ENCODE measurements around the gene UGT1A7.
"Not testable (repeated sequence)": the region's sequence is repeated elsewhere in the genome, so short reads cannot be mapped to it uniquely, and the experiment has no call there.

The UGT1A7 gene

DNA sequence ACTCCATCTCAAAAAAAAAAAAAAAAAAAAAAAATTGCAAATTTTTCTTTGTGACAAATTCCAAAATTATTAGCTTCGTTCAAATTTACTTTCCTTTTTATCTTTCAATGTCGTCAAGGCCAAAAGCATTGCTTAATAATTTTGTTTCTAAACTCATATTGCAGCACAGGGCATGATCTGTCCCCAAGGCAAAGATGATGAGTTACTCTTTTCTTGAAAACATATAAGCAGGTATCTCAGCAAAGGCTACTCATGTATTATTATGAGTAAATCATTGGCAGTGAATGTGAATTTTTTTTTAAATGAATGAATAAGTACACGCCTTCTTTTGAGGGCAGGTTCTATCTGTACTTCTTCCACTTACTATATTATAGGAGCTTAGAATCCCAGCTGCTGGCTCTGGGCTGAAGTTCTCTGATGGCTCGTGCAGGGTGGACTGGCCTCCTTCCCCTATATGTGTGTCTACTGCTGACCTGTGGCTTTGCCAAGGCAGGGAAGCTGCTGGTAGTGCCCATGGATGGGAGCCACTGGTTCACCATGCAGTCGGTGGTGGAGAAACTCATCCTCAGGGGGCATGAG is at the start of gene UGT1A7:
Gene UGT1A7 (plus strand): TSS at position 381 of the 579 bp plus-strand sequence. CDS start 37 bp downstream, at position 418.
- no peak for DNase-seq

DNA sequence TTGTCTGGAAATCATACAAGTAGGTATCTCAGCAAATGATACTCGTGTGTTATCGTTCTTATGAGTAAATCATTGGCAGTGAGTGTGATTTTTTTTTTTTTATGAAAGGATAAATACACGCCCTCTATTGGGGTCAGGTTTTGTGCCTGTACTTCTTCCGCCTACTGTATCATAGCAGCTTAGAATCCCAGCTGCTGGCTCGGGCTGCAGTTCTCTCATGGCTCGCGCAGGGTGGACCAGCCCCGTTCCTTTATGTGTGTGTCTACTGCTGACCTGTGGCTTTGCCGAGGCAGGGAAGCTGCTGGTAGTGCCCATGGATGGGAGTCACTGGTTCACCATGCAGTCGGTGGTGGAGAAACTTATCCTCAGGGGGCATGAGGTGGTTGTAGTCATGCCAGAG is 45.4 kb upstream of the UGT1A7 start, which contains the start of gene UGT1A10:
Gene UGT1A10 (plus strand): TSS at position 143 of the 400 bp plus-strand sequence. CDS start 75 bp downstream, at position 218.
- DNase-seq, result not testable (repeated sequence)

DNA sequence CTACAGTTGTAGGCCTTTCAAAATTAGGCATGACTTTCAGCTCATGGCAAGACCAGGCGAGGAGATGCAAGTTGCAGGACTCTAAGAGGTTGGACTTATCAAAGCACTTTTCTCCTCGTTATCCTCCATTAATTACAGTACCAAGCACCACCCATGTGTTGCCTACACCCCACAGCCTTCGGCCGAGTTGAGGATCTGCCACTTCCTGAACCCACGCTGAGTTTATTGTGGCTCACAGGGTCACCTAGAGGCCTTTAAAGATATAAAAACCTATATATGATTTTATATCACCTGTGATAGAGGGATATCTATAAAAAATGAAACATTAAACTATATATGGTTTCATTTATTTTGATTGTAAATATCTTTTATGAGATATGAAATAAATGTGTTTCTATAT is 42.9 kb upstream of the UGT1A7 start:
- DNase-seq, result no peak

DNA sequence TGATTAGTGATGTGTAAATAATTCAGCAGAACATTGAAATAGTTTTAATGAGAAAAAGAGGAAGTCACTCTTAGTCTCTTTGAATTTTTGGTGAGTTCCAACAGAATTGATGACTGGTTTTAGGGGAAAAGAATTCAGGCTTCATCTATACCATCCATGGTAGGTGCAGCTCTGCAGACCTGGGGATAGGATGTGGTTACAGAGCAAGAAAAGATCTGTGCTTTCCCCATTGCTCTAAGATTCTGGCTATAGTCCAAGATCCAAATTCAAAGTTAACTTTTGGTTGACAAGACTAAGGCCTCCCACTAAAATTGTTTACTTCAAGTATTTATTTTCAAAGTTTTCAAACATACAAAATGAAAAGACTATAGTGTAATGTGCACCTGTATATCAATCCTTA is 41.8 kb upstream of the UGT1A7 start:
- DNase-seq, result no peak

DNA sequence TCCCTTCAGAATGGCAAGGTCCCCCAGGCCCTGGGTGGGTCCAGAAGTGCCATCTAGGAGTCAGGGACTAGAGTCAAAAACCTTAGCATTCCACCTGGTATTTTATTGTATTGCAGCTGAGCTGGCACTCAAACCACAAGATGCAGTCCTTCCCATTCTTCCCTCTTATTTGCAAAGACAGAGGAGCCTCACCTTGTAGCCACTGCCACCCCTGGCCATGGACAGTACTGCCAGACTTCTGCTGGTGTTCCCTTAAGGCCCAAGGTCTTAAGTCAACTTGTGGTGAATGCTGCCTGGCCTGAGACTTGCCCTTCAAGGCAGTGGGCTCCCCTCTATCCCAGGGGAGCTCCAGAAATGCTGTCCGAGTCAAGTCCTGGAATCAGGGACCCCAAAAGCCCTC is 38.6 kb upstream of the UGT1A7 start:
- DNase-seq, result no peak

DNA sequence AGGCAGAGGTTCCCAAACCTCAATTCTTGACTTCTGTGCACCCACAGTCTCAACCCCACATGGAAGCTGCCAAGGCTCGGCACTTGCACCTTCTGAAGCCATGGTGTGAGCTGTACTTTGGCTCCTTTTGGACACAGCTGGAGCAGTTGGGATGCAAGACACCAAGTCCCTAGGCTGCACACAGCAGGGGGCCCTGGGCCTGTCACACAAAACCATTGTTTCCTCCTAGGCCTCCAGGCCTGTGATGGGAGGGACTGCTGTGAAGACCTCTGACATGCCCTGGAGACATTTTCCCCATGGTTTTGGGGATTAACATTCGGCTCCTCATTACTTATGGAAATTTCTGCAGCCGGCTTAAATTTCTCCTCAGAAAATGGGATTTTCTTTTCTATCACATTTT is 35.7 kb upstream of the UGT1A7 start:
- not testable (repeated sequence) for DNase-seq

DNA sequence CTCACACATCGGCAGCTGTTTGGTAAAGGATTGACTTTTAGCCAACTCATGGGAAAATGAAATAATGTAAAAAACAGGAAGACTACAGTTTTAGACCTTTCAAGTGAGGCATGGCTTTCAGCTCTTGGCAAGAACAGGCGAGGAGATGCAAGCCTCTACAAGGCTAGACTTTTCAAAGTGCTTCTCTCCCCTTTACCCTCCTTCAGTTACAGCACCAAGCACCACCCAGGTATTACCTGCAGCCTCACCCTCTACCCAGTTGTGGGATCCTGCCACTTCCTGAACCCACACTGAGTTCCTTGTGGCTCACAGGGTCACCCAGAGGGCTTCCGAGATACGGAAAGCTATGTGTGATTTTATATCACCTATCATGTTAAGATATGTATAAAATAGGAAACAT is 30.7 kb upstream of the UGT1A7 start:
- no peak for DNase-seq

DNA sequence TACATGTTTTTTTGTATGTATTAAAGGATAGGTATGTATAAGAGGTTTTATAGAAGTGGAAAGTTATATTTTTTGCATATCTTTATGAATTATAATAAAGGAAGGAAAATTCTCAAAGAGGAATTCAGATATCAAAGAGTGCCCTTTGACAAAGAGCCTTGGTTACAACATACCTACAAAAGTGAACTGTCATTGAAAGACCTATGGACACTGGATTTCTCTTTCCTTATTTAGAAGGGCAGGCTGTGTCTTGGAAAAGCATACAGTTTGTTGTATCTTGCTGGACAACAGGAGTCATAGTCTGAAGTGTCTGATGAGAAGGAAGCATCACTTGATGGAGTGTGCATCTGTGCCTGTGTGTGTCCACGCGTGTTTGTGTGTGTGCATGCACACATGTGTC is 30.3 kb upstream of the UGT1A7 start:
- no peak for DNase-seq

DNA sequence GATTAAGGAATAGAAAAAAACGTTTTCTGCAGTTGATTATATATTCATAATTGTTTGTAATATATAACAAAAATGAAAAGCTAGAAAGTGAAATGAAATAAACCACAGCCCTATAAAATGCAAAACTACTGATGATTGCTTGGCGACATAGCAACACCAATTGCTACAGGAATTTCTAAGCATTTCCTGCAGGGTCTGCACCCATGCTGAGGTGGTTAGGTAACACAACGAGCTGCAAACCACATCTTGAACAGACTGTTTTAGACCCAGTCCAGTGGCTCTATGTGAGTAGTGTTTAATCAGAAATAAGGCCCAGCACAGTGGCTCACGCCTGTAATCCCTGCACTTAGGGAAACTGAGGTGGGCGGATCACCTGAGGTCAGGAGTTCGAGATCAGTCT is 27.2 kb upstream of the UGT1A7 start:
- DNase-seq, result no peak

DNA sequence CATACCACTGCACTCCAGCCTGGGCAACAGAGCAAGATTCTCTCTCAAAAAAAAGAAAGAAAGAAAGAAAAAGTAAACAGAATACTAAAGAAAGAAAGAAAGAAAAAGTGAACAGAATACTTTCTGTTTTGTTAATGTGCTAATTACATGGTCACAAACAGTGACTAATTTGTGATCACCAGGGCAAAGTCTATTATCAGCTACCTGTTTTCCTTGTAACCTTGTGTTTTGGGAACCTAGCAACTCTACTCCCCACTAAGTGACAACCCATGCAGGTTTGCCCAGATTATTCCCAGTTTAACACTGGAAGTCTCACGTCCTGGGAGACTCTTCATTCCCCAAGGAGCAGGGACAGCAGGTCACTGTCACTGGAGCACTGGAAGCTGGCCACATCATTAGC is 26.7 kb upstream of the UGT1A7 start:
- DNase-seq, result no peak

DNA sequence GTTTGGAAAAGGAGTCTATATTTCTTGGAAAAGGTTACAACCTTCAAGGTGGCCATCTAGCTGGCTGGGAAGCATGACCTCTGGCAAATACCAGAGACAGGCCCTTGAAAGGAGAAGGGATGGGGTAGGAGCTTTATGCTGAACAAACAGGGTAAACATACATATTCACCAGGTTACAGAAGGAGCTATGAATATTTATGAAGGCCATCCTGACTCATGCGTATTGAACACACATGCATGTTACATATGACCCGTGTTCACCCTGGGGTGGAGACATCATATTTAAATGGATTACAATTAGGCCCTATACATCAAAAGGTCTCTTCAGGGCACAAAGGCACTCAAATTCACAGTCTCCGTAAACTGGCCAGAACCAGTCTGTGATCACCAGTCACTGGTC is 25.8 kb upstream of the UGT1A7 start:
- DNase-seq, result not testable (repeated sequence)

DNA sequence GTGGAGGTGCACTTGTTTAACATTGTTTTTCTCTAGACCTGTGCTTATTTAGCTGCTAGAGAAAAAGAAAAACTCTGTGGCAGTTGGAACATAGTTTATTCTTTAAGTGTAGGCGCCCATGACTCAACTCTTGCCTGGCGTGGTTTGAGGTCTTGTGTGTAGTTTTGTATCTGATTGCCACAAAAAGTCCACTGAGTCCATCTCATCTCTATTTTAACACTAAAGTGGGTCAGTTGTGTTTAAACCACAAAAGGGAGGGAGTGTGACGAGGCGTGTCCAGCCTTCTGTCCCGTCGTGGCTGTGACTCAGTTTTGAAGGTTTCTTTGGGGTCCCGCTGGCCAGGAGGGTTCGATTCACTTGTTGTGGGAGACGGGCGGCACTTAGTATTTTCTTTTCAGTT is 25.3 kb upstream of the UGT1A7 start:
- no peak for DNase-seq

DNA sequence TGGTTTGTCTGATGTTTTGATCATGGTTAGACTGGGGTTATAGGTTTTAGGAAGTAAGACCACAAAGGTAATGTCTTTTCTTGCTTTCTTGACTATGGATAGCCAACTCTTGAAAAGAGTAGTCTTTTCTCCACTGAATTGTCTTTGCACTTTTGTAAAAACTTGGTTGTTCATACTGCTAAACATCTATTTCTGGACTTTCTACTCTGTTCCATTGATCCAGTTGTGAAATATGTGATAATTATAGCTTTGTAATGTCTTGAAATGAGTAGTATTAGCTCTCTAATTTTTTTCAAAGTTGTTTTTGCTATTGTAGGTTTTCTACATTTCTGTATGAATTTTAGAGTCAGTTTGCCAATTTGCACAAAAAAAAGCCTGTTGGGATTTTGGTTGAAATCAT is 23.1 kb upstream of the UGT1A7 start:
- no peak for DNase-seq

DNA sequence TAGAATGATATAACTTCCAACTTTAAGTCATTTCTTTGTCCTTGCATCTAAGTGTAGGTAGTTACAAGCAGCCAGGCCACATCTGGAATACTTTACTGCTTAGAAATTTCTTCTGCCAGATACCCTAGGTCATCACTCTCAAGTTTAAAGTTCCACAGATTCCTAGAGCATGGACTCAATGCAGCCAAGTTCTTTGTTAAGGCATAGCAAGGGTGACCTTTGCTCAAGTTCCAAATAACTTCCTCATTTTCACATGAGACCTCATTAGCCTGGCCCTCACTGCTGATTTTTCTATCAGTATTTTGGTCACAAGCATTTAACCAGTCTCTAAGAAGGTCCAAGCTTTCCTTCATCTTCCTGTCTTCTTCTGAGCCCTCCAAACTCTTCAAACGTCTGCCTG is 17.8 kb upstream of the UGT1A7 start:
- no peak for DNase-seq

DNA sequence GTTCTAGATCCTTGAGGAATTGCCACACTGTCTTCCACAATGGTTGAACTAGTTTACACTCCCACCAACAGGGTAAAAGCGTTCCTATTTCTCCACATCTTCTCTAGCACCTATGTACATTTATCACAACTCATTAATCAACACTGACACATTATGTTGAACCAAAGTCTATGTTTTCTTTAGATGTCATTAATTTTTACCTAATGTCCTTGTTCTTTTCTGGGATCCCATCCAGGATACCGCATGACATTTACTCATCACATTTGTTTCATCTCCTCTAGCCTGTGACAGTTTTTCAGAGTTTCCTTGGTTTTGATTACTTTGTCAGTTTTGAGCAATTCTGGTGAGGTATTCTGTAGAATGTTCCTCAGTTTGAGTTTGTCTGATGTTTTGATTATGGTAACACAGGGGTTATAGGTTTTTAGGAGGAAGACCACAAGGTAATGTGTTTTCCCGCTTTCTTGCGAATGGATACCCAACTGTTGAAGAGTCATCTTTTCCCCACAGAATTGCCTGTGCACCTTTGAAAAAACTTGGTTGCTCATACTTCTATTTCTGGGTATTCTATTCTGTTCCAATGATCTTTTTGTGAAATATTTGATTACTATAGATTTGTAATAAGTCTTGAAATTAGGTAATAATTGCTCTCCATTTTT is 13.0 kb upstream of the UGT1A7 start:
- no peak for DNase-seq

DNA sequence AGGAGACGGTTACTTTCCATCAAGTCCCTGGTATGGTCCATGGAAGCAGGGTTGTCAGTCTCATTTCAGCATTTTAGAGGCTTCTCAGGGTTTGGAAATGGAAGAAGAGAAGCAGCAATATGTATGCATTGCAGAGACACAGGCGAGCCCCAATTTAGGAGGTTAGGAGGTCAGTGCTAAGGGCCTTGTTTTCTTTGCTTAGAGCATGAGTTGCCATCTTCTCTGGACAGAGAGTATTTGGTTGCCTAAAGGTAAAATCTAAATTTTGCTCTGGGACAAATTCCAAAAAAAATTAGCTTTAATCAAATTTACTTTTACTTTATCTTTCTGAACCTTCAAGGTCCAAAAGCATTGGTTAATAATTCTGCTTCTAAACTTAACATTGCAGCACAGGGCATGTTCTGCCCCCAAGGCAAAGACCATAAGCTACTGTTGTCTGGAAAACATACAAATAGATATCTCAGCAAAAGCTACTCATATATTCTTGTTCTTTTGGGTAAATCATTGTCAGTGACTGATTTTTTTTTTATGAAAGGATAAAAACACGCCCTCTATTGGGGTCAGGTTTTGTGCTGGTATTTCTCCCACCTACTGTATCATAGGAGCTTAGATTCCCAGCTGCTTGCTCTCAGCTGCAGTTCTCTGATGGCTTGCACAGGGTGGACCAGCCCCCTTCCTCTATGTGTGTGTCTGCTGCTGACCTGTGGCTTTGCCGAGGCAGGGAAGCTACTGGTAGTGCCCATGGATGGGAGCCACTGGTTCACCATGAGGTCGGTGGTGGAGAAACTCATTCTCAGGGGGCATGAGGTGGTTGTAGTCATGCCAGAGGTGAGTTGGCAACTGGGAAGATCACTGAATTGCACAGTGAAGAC is 10.2 kb upstream of the UGT1A7 start, which contains the start of gene UGT1A9:
Gene UGT1A9 (plus strand): TSS at position 609 of the 872 bp plus-strand sequence. CDS start 37 bp downstream, at position 646.
- no peak for DNase-seq

DNA sequence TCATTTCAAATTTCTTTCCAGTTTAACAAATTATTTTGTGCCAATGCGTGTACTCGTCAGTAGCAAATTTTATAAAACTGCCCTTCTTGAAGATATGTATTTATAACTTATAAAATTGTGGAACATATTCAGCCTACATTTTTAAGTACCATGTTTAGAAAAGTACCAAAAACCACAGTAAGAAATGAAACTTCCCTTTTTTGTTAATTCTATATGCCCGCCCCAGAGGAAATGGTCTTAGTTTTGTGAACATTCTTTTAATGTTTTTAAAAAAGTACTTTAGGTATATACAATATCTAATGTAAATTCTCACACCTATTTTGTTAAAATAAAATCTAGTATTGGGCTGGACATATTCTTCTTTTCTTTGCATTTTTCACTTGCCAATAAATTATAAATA is 8.8 kb upstream of the UGT1A7 start:
- DNase-seq, result no peak

DNA sequence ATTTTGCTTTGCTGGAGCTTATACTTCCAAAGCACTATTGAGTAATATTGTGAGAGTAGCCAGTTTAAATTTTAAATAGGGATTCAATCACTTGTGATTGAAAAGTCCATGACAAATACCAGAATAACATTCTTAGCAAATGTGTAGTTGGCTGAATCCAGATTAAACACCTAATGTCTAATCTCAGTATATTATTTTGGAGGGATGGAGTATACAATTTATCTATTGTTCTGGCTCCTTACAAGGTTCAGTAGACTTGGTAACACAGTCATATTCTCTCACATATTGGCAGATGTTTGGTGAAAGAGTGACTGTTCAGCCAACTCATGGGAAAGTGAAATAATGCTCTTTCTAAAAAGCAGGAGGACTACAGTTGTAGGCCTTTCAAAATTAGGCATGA is 7.8 kb upstream of the UGT1A7 start:
- DNase-seq, result no peak

DNA sequence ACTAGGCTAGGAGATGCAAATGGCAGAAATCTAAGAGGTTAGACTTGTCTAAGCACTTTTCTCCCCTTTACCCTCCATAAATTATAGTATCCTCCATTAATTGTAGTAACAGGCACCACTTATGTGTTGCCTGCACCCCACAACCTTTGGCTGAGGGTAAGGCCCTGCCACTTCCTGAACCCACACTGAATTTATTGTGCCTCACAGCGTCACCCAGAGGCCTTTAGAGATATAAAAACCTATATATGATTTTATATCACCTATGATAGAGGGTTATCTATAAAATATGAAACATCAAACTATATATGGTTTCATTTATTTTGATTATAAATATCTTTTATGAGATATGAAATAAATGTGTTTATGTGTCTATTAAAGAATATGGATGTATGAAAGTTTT is 7.4 kb upstream of the UGT1A7 start:
- no peak for DNase-seq

DNA sequence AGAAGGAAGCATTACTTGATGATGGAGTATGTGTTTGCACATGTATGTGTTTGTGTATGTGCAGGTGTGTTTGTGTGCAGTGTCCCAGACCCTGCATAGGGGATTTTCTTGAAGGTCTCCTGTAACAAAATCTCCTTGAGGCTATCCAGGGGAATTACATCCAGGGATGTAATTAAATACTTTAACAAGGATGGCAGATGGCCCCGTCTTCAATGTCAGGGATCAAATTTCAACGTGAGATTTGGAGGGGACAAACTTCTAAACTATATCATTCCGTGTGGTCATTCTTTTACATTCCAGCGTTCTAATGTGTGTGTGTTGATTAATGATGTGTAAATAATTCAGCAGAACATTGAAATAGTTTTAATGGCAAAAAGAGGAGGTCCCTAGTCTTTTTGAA is 6.7 kb upstream of the UGT1A7 start:
- DNase-seq, result no peak

DNA sequence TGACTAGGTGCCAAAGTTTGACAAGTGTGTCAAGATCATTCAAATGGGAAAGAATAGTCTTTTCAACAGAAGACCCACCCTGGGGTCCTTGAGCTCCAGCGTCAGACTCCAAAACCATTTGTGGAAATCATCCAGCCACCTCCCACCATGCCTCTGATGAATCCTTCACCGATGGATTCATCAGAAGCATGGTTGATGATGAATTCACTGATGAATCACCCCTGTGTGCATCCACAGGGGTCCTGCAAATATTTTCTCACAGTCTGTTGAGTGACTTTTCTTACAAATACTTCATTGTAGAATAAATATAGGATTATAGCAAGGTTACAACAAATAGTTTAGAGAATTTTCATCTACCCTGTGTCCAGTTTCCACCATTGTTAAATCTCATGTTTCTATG is 5.7 kb upstream of the UGT1A7 start:
- no peak for DNase-seq

DNA sequence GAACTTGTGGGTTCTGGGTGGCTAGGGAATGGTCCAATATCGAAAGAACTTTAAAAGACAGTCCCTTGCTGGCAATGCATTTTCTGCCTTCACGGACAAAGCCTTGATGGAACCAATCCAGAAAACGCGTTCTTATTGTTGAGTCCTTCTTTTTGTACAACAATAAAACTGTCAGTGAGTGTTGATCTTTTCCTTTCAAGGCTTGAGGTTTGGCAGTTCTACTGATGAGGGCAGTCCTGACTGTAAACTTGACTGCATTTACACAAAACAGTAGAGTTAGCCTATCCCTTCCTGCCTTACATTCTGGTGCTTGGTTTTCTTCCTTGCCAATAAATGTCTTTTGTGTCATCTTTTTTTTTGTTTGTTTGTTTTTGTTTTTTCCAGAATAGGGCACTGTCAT is 2.5 kb upstream of the UGT1A7 start:
- DNase-seq, result no peak

DNA sequence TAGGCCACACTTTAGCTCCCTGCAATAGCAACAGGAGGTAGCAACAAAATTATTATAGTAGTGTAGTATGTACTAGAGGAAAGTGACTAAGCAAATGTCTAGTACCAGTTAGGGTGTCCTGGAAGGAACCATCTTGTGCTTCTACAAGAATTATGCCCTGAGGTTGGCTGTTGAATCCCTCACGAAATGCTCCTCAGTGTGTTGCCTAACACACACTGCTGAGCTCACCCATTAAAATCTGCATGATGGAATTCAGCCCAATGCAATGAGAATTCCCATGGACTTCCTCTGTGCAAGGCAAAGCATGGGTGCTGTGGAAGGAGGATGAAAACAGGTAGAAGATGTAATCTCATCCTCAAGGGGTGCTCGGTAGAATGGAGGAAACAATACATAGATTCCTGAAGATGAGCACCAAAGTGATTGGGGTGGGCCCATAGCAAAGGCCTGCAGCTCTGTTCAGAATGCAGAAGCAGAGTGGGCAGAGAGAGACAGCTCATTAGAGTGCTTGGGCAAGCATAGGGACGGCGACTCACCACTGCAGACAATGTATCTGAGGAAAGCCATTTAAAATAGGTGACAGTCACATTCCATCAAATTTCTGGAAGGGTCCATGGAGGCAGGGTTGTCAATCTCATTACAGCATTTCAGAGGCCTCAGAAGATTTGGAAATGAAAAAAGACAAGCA is 1.2 kb upstream of the UGT1A7 start:
- DNase-seq, result no peak
